HG03520 (cell line): ENCODE measurements around the gene EGFR.

ENCODE experiments used
- ATAC-seq: cut with Tn5 transposase; IDR thresholded peaks from one replicate; pipeline ENCODE4 v1.9.1; 2021; ENCODE audit warnings: mild to moderate bottlenecking, moderate library complexity; ENCODE audit not compliant: unreplicated experiment

EGFR gene

GRCh38 chr7:55080000-55080623, 61.3 kb downstream of the EGFR start:
- no peak for ATAC-seq

- no peak for ATAC-seq
Measured at GRCh38 chr7:55081068-55081467, 62.3 kb downstream of the EGFR start.

GRCh38 chr7:55081472-55082227, 62.8 kb downstream of the EGFR start:
- ATAC-seq = no peak

- no peak for ATAC-seq
Measured at GRCh38 chr7:55082228-55082603, 63.4 kb downstream of the EGFR start.

- ATAC-seq = no peak
Measured at GRCh38 chr7:55083206-55083605, 64.4 kb downstream of the EGFR start.

- ATAC-seq = no peak
Measured at GRCh38 chr7:55084307-55084706, 65.5 kb downstream of the EGFR start.

GRCh38 chr7:55085511-55086412, 66.9 kb downstream of the EGFR start:
- ATAC-seq = no peak

GRCh38 chr7:55086413-55087201, 67.8 kb downstream of the EGFR start:
- ATAC-seq = no peak

GRCh38 chr7:55087521-55087961, 68.7 kb downstream of the EGFR start:
- no peak for ATAC-seq

- no peak for ATAC-seq
Measured at GRCh38 chr7:55088107-55088506, 69.3 kb downstream of the EGFR start.

GRCh38 chr7:55088620-55089019, 69.8 kb downstream of the EGFR start:
- ATAC-seq = no peak

GRCh38 chr7:55092186-55092974, 73.6 kb downstream of the EGFR start:
- no peak for ATAC-seq

GRCh38 chr7:55092975-55093373, 74.2 kb downstream of the EGFR start:
- ATAC-seq = no peak

GRCh38 chr7:55093674-55094073, 74.9 kb downstream of the EGFR start:
- no peak for ATAC-seq

GRCh38 chr7:55094092-55094690, 75.4 kb downstream of the EGFR start:
- ATAC-seq = no peak

- no peak for ATAC-seq
Measured at GRCh38 chr7:55095672-55096071, 76.9 kb downstream of the EGFR start.

GRCh38 chr7:55096323-55096722, 77.5 kb downstream of the EGFR start:
- no peak for ATAC-seq

GRCh38 chr7:55097100-55097499, 78.3 kb downstream of the EGFR start:
- ATAC-seq = no peak

- ATAC-seq = no peak
Measured at GRCh38 chr7:55099066-55099820, 80.4 kb downstream of the EGFR start.
